Calu3 (cell line): ENCODE results near the gene BMP8B. TPM values are rescaled to one million over a fixed set of nuclear protein-coding genes. Genes with fewer than 3 reads are reported as not detected.

ENCODE experiments used
- BruUV-seq: library from RNA; stranded (reverse); fragments of 400-500 nt; replicated peaks from 2 replicates; lab custom pipeline; 2021; lab: Mats Ljungman, UMichigan
- CTCF ChIA-PET: fragments of 300-600 bp; sonication (Branson Sonifier 250); formaldehyde crosslinking; loops from one replicate; lab custom pipeline; 2022; ENCODE audit warnings: antibody characterized with exemption; lab: Charles Lee
- DNase-seq: peaks from one replicate; pipeline ENCODE4 v3.0.0; 2022
- H3K27ac Mint-ChIP-seq: one replicate; pipeline ENCODE4 v1.8.0; 2022; ENCODE audit warnings: mixed read lengths; ENCODE audit not compliant: unreplicated experiment
- H3K27me3 Mint-ChIP-seq: one replicate; pipeline ENCODE4 v1.8.0; 2022; ENCODE audit warnings: mixed read lengths; ENCODE audit not compliant: unreplicated experiment
- H3K36me3 Mint-ChIP-seq: one replicate; pipeline ENCODE4 v1.8.0; 2022; ENCODE audit warnings: mild to moderate bottlenecking, moderate library complexity, mixed read lengths; ENCODE audit not compliant: insufficient read depth, unreplicated experiment
- H3K4me1 Mint-ChIP-seq: one replicate; pipeline ENCODE4 v1.8.0; 2022; ENCODE audit warnings: mild to moderate bottlenecking, low read depth, mixed read lengths; ENCODE audit not compliant: unreplicated experiment
- H3K4me3 Mint-ChIP-seq: one replicate; pipeline ENCODE4 v1.8.0; 2022; ENCODE audit warnings: mild to moderate bottlenecking, low read depth, moderate library complexity, mixed read lengths; ENCODE audit not compliant: unreplicated experiment
- H3K9me3 Mint-ChIP-seq: one replicate; pipeline ENCODE4 v1.8.0; 2022; ENCODE audit warnings: low read depth, mixed read lengths; ENCODE audit not compliant: unreplicated experiment
- intact Hi-C: fragments of 100-400 bp; cut with micrococcal nuclease; formaldehyde crosslinking; loops from one replicate; pipeline ENCODE4 v1.10.0; 2022; ENCODE audit not compliant: unreplicated experiment
- total RNA-seq: library from RNA; stranded (reverse); gene quantifications from 2 replicates; pipeline ENCODE4 v1.2.3, GENCODE V29; 2022
- TF ChIP-seq, protein P1 (sequence below): fragments of 200-600 bp; IDR thresholded peaks from one replicate; pipeline ENCODE4 v1.8.0; 2022; ENCODE audit warnings: antibody characterized with exemption; ENCODE audit not compliant: unreplicated experiment

Gene BMP8B
- total RNA-seq, 1 experiment from 2014 or later: 6.8 TPM

- Mint-ChIP-seq H3K36me3 (no peaks in the 10 kb centered on the region), H3K9me3 (no peaks in the 10 kb centered on the region), H3K4me3 (no peak overlapping the region), H3K27me3 (no peaks in the 10 kb centered on the region), H3K27ac (no peak overlapping the region), H3K4me1 (no peaks in the 10 kb centered on the region)
- DNase-seq: no peak
- intact Hi-C loops: no loop called here
- BruUV-seq: no TSS peak
- CTCF ChIA-PET: no interaction called here
- TF ChIP-seq, protein P1, sequence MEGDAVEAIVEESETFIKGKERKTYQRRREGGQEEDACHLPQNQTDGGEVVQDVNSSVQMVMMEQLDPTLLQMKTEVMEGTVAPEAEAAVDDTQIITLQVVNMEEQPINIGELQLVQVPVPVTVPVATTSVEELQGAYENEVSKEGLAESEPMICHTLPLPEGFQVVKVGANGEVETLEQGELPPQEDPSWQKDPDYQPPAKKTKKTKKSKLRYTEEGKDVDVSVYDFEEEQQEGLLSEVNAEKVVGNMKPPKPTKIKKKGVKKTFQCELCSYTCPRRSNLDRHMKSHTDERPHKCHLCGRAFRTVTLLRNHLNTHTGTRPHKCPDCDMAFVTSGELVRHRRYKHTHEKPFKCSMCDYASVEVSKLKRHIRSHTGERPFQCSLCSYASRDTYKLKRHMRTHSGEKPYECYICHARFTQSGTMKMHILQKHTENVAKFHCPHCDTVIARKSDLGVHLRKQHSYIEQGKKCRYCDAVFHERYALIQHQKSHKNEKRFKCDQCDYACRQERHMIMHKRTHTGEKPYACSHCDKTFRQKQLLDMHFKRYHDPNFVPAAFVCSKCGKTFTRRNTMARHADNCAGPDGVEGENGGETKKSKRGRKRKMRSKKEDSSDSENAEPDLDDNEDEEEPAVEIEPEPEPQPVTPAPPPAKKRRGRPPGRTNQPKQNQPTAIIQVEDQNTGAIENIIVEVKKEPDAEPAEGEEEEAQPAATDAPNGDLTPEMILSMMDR: no peak
Measured at GRCh38 chr1:39758556-39759435, 29.9 kb downstream of the BMP8B start.

DNA sequence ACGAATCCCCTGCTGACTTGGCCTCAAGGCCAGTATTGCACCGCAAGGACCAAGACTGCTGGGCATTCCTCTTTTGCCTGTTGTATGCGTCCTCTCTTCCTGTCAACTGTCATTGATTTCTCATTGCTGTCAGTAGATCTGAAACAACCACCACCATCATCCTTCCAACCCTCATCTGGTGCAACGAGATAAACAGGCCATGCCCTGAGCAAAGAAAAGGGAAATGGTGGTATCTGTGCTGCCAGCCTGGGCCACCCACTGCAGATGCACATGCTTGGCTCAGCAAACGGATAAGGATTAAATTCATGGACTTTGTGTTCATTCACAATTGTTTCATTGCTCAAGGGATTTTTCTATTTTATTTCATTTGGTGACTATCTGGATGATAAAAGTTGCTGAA is 31.2 kb downstream of the BMP8B start:
- Mint-ChIP-seq H3K36me3 (peaks cover 9% of the 10 kb centered on the region), H3K27ac (no peak overlapping the region), H3K4me3 (no peak overlapping the region), H3K4me1 (no peaks in the 10 kb centered on the region), H3K27me3 (no peaks in the 10 kb centered on the region), H3K9me3 (no peaks in the 10 kb centered on the region)
- TF ChIP-seq, protein P1: no peak
- BruUV-seq: no TSS peak
- intact Hi-C loops: no loop called here
- DNase-seq: no peak
- CTCF ChIA-PET: no interaction called here

DNA sequence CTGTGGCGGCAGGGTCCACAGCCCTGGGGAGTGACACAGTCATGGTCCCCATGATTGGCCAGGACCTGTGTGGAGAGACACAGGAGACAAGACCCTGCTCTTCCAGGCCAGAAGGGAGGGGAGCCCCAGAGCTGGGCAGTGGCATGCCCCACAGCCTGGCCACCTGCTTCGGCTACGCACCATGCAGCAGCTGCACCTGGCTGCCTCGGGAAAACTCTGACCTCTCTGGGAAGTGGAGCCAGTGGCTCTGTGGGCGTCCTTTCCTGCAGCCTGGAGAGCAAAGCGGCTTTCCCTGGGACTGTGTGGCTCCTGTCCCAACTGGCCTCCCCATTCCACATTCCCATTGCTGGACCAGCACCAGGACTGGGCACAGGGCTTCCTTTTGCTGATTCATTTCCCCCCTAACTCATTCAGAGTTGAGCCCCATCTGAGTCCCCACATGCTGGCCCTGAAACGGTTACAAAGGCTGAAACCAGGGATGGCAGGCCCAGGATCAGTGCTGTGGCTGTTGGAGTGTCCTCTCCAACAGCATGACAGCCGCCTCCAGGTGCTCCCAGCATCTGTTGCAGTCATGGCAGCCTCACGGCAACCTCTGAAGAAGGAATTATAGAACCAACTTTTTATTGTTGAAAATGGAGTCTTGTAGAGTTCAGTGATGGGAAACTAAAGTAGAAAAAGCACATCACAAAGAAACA is 32.6 kb downstream of the BMP8B start:
- no peaks in the 10 kb centered on the region for H3K27me3 Mint-ChIP-seq
- DNase-seq: no peak
- peaks cover 15% of the 10 kb centered on the region for H3K36me3 Mint-ChIP-seq
- CTCF ChIA-PET: no interaction called here
- no TSS peak for BruUV-seq
- TF ChIP-seq, protein P1: no peak
- H3K27ac Mint-ChIP-seq: no peak overlapping the region
- no peaks in the 10 kb centered on the region for H3K4me1 Mint-ChIP-seq
- H3K4me3 Mint-ChIP-seq: no peak overlapping the region
- H3K9me3 Mint-ChIP-seq: no peaks in the 10 kb centered on the region
- intact Hi-C loops: no loop called here

DNA sequence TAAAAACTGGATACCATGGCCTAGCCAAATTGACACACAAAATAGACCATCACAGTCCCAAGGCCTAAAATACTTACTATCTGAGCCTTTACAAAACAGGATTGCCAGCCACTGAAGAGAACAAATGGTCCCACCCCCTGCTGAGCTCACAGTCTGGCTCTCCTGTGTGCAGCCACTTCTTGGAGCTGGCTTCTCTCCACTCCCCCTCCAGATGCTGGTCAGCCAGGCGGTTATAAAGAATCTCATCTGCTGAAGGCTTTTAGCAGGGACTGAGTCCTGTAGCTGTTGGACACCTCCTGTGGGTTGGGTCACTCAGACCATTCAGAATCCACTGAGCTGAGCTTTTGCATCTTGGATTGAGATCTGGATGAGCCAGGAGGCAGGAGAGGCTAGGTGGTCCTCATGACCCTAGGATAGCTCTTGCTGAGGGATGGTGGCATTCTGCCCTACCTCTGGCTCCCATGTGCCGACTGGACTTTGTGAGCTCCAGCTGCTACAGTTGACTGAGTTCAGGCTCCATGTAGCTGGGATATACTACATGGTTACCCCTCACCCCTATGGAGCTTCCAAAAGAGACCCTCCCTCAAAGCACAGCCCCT is 33.7 kb downstream of the BMP8B start:
- no peaks in the 10 kb centered on the region for H3K9me3 Mint-ChIP-seq
- intact Hi-C loops: no loop called here
- no peak for DNase-seq
- TF ChIP-seq, protein P1: no peak
- H3K4me3 Mint-ChIP-seq: no peak overlapping the region
- H3K27ac Mint-ChIP-seq: no peak overlapping the region
- no peaks in the 10 kb centered on the region for H3K27me3 Mint-ChIP-seq
- no peaks in the 10 kb centered on the region for H3K4me1 Mint-ChIP-seq
- CTCF ChIA-PET: no interaction called here
- BruUV-seq: no TSS peak
- H3K36me3 Mint-ChIP-seq: peaks cover 15% of the 10 kb centered on the region
